HG03565 (cell line): ENCODE results near the gene LTA4H.
"Not testable (repeated sequence)": the region's sequence is repeated elsewhere in the genome, so short reads cannot be mapped to it uniquely, and the experiment has no call there.

Source experiments
- ATAC-seq: cut with Tn5 transposase; IDR thresholded peaks from one replicate; pipeline ENCODE4 v1.9.1; 2021; ENCODE audit warnings: mild to moderate bottlenecking, moderate library complexity; ENCODE audit not compliant: unreplicated experiment

The LTA4H gene

GRCh38 chr12:95995238-95996031, 40.0 kb downstream of the LTA4H start:
- ATAC-seq = no peak

- ATAC-seq = no peak
Measured at GRCh38 chr12:95994476-95994875, 40.9 kb downstream of the LTA4H start.

- ATAC-seq = no peak
Measured at GRCh38 chr12:95993907-95994306, 41.5 kb downstream of the LTA4H start.

- ATAC-seq = no peak
Measured at GRCh38 chr12:95990136-95990535, 45.3 kb downstream of the LTA4H start.

- no peak for ATAC-seq
Measured at GRCh38 chr12:95989504-95990123, 45.8 kb downstream of the LTA4H start.

- no peak for ATAC-seq
Measured at GRCh38 chr12:95988506-95989275, 46.7 kb downstream of the LTA4H start.

GRCh38 chr12:95986635-95987570, 48.5 kb downstream of the LTA4H start:
- no peak for ATAC-seq

GRCh38 chr12:95984682-95985081, 50.7 kb downstream of the LTA4H start:
- ATAC-seq = no peak

GRCh38 chr12:95982602-95983001, 52.8 kb downstream of the LTA4H start:
- no peak for ATAC-seq

GRCh38 chr12:95980437-95980836, 55.0 kb downstream of the LTA4H start:
- ATAC-seq = no peak

GRCh38 chr12:95978774-95979173, 56.6 kb downstream of the LTA4H start:
- no peak for ATAC-seq

GRCh38 chr12:95978351-95978750, 57.0 kb downstream of the LTA4H start:
- no peak for ATAC-seq

GRCh38 chr12:95977764-95978305, 57.6 kb downstream of the LTA4H start:
- no peak for ATAC-seq

- no peak for ATAC-seq
Measured at GRCh38 chr12:95976416-95976832, 59.0 kb downstream of the LTA4H start.

- ATAC-seq = no peak
Measured at GRCh38 chr12:95975491-95975890, 59.9 kb downstream of the LTA4H start.

GRCh38 chr12:95974358-95974757, 61.0 kb downstream of the LTA4H start:
- no peak for ATAC-seq

GRCh38 chr12:95972832-95973456, 62.4 kb downstream of the LTA4H start:
- no peak for ATAC-seq

GRCh38 chr12:95970905-95971304, 64.5 kb downstream of the LTA4H start:
- ATAC-seq = no peak

GRCh38 chr12:95969116-95969515, 66.3 kb downstream of the LTA4H start:
- ATAC-seq = not testable (repeated sequence)

GRCh38 chr12:95967301-95967700, 68.1 kb downstream of the LTA4H start:
- no peak for ATAC-seq
